ES-I3 (cell line): ENCODE results near the gene FAM204A.

Experiments used
- H3K36me3 ChIP-seq: 2 replicates; pipeline ENCODE4 v1.6.1; 2013; ENCODE audit warnings: mild to moderate bottlenecking, low read length, control low read depth, moderate library complexity; ENCODE audit not compliant: insufficient read depth
- H3K4me1 ChIP-seq: 2 replicates; pipeline ENCODE4 v1.6.1; 2013; ENCODE audit warnings: mild to moderate bottlenecking, control low read depth, low read length; ENCODE audit not compliant: insufficient read depth
- H3K9ac ChIP-seq: 2 replicates; pipeline ENCODE4 v1.6.1; 2013; ENCODE audit warnings: low read depth, mild to moderate bottlenecking, low read length, moderate library complexity
- H3K9me3 ChIP-seq: 2 replicates; pipeline ENCODE4 v1.6.1; 2013; ENCODE audit warnings: mild to moderate bottlenecking, low read length, moderate library complexity; ENCODE audit not compliant: control insufficient read depth, insufficient read depth

FAM204A gene

DNA sequence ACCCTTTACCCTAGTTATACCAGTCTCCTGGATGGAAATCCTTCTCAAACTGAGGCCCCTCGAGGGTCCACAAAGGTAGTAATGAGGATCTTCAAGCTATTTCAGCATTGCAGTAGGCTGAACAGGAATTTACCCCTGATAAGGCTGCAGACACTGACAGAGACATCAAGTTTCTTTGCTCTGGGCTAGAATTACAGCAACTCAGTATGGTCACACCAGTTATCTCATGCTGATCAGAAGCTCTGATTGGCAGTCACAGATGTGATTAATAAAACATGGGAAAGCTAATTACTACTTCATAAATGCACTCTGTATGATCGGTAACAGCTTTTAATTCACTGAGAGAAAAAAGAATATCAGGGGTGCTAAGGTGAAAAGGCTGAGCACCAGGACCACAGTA, 30.6 kb downstream of the FAM204A start:
- H3K36me3 ChIP-seq = no peaks in the 10 kb centered on the region
- no peak overlapping the region for H3K9ac ChIP-seq
- no peaks in the 10 kb centered on the region for H3K9me3 ChIP-seq
- no peaks in the 10 kb centered on the region for H3K4me1 ChIP-seq

DNA sequence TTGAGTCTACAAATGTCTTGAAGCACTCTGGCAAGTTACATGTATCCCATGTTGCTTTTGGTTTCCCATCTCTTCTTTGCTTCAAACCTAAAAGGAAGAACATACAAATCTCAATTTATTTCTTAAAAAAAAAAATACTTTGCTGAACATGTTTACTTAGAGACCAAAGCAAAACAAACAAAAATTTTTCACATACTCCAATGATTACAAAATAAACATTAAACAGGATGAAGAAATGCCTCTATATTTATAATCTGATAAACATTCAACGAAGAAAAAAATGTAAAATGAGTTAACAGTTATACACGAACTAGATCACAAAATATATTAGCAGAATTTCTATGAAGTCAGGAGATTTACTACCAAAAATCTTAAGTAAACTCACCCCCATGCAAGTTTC, 31.3 kb downstream of the FAM204A start:
- no peaks in the 10 kb centered on the region for H3K36me3 ChIP-seq
- H3K9me3 ChIP-seq = no peaks in the 10 kb centered on the region
- no peak overlapping the region for H3K9ac ChIP-seq
- H3K4me1 ChIP-seq = no peaks in the 10 kb centered on the region

DNA sequence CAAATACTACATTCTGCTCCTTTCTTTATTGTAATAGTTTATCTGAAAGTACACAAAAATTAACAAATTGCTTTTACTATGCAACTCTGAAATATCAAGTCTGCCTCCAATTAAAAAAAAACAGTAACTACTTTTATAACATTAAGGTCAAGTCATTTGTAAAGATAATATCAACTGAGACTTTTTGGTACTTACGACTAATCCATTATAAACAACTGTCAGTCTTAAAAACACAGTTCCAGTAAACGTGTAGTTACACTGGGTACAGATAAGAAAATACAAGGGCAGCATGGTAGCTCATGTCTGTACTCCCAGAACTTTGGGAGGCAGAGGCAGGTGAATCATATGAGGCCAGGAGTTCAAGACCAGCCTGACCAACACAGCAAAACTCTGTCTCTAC, 32.2 kb downstream of the FAM204A start:
- Histone ChIP-seq H3K9me3 (no peaks in the 10 kb centered on the region), H3K4me1 (no peaks in the 10 kb centered on the region), H3K9ac (no peak overlapping the region), H3K36me3 (no peaks in the 10 kb centered on the region)

DNA sequence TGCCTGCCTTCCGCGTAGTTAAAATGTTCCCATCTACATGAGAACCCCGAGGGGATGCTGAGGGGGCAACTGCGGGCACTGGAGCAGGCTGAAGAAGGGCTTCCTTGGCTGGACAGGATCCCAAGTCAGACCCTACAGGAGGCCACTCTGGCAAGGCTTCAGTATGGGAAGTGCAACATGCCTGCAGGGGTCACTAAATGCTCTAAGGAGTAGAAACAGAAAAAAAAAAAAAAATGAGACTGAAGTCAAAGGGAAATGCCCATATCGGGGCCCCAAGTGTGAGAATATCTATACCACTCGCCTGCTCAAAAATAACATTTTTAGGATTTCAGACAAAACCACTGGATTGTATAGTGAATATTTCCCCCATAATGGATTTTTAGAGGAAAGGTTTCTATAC, 33.5 kb downstream of the FAM204A start:
- Histone ChIP-seq H3K9ac (no peak overlapping the region), H3K4me1 (no peaks in the 10 kb centered on the region), H3K36me3 (no peaks in the 10 kb centered on the region), H3K9me3 (no peaks in the 10 kb centered on the region)

DNA sequence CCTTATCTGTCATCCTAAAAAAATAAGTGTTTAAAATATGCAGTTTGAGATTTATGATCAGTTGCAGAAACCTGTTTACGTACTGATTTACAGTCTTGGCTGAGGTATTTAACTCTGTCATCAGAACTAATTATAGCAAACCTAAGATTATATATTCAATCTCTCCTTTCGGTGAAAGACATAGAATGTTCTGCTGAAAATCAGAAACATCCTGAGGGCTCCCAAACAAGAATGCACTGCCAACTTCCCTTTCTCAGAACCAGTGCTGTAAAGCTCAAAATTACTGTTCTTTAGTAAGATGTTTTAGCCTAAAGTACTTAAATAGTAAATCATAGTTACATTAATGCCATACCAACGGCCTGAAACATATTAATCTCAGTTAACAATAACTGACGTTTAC, 34.3 kb downstream of the FAM204A start:
- Histone ChIP-seq H3K4me1 (no peaks in the 10 kb centered on the region), H3K9me3 (no peaks in the 10 kb centered on the region), H3K9ac (no peak overlapping the region), H3K36me3 (no peaks in the 10 kb centered on the region)

DNA sequence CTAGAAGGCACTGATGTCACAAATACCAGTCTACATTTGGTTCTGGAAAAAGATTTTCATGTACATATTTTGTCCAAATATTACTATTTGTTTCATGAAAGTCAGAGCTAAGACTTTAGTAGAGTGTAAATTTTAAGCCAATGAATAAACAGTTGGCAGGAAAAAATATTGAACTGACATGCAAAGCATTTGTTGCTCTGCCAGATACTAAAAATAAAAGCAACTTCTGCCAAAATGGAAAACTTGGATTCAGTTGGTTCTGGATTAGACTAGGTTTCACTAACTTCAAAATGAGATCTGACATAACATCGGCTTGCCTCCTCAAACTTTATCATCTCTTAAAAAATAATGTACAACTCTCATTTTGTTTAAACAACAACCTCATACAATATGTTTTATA, 34.9 kb downstream of the FAM204A start:
- Histone ChIP-seq H3K9me3 (no peaks in the 10 kb centered on the region), H3K4me1 (no peaks in the 10 kb centered on the region), H3K9ac (no peak overlapping the region), H3K36me3 (no peaks in the 10 kb centered on the region)

DNA sequence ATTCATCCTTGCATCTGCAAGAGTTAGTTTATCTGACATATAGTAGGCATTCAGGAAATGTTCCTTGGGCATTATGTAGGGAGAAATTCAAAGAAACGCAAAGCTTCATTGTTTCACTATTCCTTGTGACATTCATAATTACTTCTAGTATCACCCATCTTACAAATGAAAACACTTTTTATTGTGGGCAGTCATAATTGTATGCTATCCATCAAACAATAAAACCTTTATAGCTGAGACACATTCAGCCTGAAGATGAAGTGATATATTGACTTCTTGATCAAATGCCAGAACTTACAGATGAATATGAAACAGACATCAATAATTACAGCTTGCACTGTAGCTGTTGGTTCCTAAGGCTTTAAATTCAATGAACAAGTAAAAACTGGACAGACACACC, 36.4 kb downstream of the FAM204A start:
- Histone ChIP-seq H3K36me3 (no peaks in the 10 kb centered on the region), H3K9me3 (no peaks in the 10 kb centered on the region), H3K9ac (no peak overlapping the region), H3K4me1 (no peaks in the 10 kb centered on the region)

DNA sequence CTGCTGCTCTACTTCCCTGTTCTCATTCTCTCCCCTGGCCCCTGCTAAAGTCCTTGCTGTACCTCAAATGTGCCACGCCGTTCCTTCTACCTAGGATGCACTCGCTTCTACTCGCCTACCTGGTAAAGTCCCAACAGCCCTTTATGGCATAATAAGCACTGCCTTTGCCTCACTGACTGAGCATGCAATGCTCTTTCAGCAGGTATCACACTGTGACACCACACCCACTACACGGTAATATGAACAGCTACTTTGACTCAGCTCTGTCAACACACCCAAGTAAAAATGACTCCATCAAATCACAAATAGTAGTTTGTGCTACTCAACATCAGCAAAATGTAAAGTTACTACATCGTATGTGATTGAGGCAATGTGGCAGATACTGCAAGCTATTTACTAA, 37.6 kb downstream of the FAM204A start:
- H3K9me3 ChIP-seq = no peaks in the 10 kb centered on the region
- H3K4me1 ChIP-seq = no peaks in the 10 kb centered on the region
- H3K9ac ChIP-seq = no peak overlapping the region
- no peaks in the 10 kb centered on the region; the same call in 1 of the 2 replicates for H3K36me3 ChIP-seq

DNA sequence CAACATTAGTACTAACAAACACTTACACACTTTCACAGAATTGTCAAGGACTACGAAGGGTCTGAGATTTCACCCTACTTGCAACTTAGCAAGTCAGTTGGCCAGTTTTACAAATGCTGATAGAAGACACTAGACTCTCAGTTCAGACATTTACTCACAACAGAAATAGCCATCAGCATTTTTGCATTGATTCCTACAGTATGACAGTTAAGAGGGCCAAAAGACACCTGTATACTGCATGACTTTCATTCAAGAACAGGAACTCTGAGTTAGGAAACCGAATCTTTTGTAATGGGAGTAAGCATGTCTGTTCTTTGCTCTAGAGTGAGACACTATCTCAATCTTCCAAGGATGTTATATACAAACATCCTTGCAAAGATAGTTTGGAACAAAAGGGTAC, 40.9 kb downstream of the FAM204A start:
- no peaks in the 10 kb centered on the region for H3K4me1 ChIP-seq
- no peaks in the 10 kb centered on the region; the same call in 1 of the 2 replicates for H3K36me3 ChIP-seq
- H3K9ac ChIP-seq = no peak overlapping the region
- no peaks in the 10 kb centered on the region for H3K9me3 ChIP-seq

DNA sequence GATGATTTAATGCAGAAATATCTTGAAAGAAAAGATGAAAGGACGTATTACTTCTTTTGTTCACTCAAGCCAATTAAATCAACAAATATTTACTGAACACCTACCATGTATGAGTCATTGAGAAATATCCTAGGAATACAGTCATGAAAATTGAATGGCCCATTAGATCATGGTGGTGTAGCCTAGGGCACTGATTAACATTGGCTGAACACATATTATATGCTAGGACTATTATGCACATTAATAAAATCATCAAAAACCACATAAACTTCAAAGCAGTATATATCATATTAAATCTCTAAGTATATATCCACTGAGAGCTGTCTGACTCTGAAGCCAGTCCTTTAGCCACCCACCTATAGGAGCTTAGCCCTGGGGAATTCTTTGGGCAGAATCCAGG, 41.8 kb downstream of the FAM204A start:
- Histone ChIP-seq H3K9ac (no peak overlapping the region), H3K36me3 (no peaks in the 10 kb centered on the region; the same call in 1 of the 2 replicates), H3K4me1 (no peaks in the 10 kb centered on the region), H3K9me3 (no peaks in the 10 kb centered on the region)

DNA sequence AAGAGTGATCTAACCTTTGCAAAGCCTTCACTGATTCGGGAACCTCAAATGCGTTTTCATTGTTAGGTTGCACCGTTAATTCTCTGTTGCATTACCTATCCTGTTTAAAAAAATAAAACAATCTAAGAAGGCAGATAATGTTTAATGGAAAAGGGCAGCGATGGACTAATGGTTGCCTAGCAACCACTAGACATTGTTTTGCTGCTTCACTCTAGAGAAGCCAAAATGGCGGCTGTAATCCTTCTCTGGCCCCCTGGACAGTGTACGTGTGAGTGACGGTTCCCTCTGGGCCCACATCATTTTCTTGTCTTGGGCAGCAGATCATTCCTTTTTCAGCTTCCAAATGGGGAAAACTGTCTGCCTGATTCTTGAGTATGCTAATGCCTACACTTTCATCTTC, 43.3 kb downstream of the FAM204A start:
- Histone ChIP-seq H3K9me3 (no peaks in the 10 kb centered on the region), H3K9ac (no peak overlapping the region), H3K4me1 (no peaks in the 10 kb centered on the region), H3K36me3 (no peaks in the 10 kb centered on the region; the same call in 1 of the 2 replicates)

DNA sequence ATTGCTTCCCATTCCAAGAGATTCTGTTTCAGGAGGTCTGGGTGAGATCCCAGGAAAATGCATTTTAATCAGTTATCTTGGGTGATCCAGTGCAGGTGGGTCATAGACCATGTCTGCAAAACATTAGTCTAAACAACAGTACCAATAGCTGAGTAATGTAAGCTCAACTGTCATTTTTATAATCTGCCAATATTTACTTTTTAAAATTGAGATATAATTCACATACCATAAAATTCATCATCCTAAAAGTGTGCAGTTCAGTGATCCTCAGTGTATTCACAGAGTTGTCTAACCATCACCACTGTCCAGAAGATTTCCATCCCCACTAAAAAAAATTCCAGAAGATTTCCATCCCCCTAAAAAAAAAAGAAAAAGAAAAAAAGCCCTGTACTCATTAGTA, 51.0 kb downstream of the FAM204A start:
- Histone ChIP-seq H3K9me3 (no peaks in the 10 kb centered on the region), H3K9ac (no peak overlapping the region), H3K36me3 (no peaks in the 10 kb centered on the region), H3K4me1 (no peaks in the 10 kb centered on the region; the same call in 1 of the 2 replicates)

DNA sequence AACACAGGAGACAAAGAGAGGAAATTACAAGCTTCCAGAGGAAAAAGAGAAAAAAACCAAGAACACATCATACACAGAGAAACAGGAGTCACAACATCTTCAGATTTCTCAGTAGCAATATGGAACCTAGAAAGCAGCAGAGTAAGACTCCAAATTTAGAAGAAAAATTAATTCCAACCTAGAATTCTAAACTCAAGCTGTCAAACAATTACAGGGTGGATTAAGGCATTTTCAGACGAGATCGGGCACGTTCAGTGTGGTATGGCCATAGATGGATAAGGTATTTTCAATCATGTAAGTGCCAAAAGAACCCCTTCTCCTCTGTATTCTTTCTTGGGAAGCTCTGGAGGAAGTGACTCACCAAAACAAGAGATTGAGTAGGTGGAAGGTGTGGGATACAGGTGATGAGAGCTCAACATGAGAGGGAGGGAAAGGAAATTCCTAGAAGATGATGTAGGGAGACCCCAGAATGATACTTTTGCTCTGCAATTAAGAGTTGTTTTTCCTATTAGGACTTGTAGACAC, 51.6 kb downstream of the FAM204A start:
- Histone ChIP-seq H3K4me1 (no peaks in the 10 kb centered on the region; the same call in 1 of the 2 replicates), H3K36me3 (no peaks in the 10 kb centered on the region), H3K9ac (no peak overlapping the region), H3K9me3 (no peaks in the 10 kb centered on the region)

DNA sequence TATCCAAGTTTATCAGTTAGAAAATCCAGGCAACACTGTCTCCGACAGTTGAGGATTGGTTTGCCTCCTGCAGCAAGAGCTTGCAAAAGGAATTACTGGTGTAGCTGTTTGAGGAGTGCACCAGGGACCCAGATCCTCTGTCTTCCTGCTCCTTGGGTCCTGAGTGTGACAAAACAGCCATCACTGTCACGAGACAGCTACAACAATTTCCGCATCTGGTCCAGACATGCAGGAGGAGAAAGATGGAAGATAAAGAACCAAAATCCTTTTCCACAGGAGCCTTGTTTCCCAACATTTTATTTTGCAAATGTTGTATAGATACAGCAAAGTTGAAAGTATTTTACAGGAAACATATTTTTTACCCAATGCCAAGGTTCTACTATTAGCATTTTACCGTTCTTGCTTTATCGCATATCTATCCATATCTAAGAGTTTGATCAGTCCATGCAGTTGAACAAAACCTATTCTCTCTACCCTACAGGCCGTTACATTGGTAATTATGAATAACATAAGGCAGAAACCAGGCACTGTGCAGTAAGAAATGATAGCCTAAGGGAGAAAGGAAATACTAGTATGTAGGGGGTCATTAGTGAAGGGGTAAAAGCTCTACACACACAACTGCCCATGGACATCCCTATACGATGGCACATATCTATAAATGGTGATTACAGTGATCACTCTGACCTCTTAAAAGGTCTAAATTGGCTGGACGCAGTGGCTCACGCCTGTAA, 54.9 kb downstream of the FAM204A start:
- H3K4me1 ChIP-seq = no peaks in the 10 kb centered on the region; the same call in 1 of the 2 replicates
- H3K9me3 ChIP-seq = no peaks in the 10 kb centered on the region
- no peak overlapping the region for H3K9ac ChIP-seq
- H3K36me3 ChIP-seq = no peaks in the 10 kb centered on the region

DNA sequence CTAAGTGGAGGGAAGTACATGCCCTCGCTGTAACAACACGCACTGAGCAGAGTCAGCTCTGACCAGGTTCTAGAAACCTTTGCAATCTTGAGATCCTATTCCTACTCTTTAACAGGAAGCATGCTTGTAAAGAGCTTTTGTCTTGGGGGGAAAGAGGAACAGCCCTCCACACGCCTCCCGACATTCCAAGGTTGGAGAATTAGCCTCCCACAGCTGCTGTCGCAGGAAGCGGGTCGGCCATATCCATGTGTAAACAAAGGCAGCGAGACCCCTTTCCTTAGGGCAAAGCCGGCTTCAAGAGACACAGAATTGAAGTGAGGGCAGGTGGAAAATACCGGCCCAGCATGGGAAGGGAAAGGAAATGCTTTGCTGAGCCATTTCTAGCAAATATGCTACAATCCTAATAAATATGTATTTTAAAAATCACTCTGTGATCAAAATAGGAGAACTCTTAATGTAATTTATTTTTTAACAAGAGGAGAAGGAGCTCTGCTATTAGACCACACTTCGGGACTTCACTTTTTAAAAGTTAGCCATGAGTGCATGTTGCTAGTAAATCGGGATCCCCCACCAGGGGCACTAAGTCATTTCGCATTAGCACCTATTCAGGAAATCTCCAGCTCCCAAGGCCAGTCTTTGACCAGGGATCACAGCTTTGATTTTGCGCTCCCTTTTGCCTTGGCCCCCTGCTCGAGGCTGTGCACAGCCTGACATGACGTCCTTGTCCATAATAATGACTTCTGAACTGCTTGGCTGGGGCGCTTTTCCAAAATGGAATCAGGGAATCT, 55.9 kb downstream of the FAM204A start:
- no peaks in the 10 kb centered on the region; the same call in 1 of the 2 replicates for H3K4me1 ChIP-seq
- H3K9me3 ChIP-seq = no peaks in the 10 kb centered on the region
- no peak overlapping the region for H3K9ac ChIP-seq
- no peaks in the 10 kb centered on the region for H3K36me3 ChIP-seq
